ENCODE data around the gene PALM. TPM values are rescaled to one million over a fixed set of nuclear protein-coding genes. Genes with fewer than 3 reads are reported as not detected.
A peak's percentile ranks its signal among the peaks of the same experiment; 100 is the strongest.

Gene PALM
- polyA plus RNA-seq, 1 donor (not counting 4 experiments of a cell fraction or from before 2014, with no cell fraction given), result not detected

GRCh38 chr19:787536-787935 lies 78.8 kb downstream of the PALM start:
- H2AFZ ChIP-seq (ENCODE audit: control insufficient read depth, low read length), result no peak overlapping the region
- no peak overlapping the region for H3K4me3 ChIP-seq (ENCODE audit: control insufficient read depth in 2 of 3, extremely low read depth in 1 of 3, insufficient read depth in 2 of 3, low read depth in 1 of 3, low read length in 3 of 3)
- H4K20me1 ChIP-seq (ENCODE audit: control insufficient read depth, extremely low read depth, insufficient read depth, low read length), result no peaks in the 10 kb centered on the region
- no peak overlapping the region for H3K9ac ChIP-seq (ENCODE audit: control insufficient read depth, extremely low read depth, insufficient read depth, low read length)
- DNase-seq (ENCODE audit: low read depth, low spot score) (no peak), FAIRE-seq (no peak)
- H3K9me3 ChIP-seq (ENCODE audit: control insufficient read depth, low read depth, low read length), result no peaks in the 10 kb centered on the region
- dilution Hi-C loops (cut with MboI; ENCODE audit: extremely low pct_ligation_motif_present, low sequenced_read_pairs), result no loop called here
- peaks cover 25% of the 10 kb centered on the region for H3K4me1 ChIP-seq (ENCODE audit: control insufficient read depth, extremely low read depth, insufficient read depth, low read length)
- no peaks in the 10 kb centered on the region for H3K36me3 ChIP-seq (ENCODE audit: control insufficient read depth in 2 of 2, extremely low read depth in 1 of 2, insufficient read depth in 2 of 2, low read length in 2 of 2)
- H3K4me2 ChIP-seq (ENCODE audit: control insufficient read depth, extremely low read depth, insufficient read depth, low read depth, low read length), result no peak overlapping the region
- H3K79me2 ChIP-seq (ENCODE audit: control insufficient read depth, insufficient read depth, low read length), result peaks cover 8% of the 10 kb centered on the region
- no peak overlapping the region for H3K27ac ChIP-seq (ENCODE audit: control insufficient read depth, insufficient read depth, low read length)
- H3K9me1 ChIP-seq (ENCODE audit: control insufficient read depth, extremely low read depth, insufficient read depth, low read length), result no peaks in the 10 kb centered on the region
- no peaks in the 10 kb centered on the region for H3K27me3 ChIP-seq (ENCODE audit: control insufficient read depth, extremely low read depth, insufficient read depth, low read length)
- TF ChIP-seq EZH2 (IDR thresholded peaks at IDR 0.05; ENCODE audit: low read length), result no peak
- no peak for TF ChIP-seq CTCF (optimal IDR thresholded peaks at IDR 0.05 in 1 of 3, IDR thresholded peaks at IDR 0.05 in 1 of 3, conservative IDR thresholded peaks at IDR 0.05 in 1 of 3; ENCODE audit: extremely low read depth in 1 of 3, insufficient read depth in 2 of 3, low read length in 3 of 3)

GRCh38 chr19:788686-788982 lies 79.9 kb downstream of the PALM start:
- Histone ChIP-seq H3K27me3 (ENCODE audit: control insufficient read depth, extremely low read depth, insufficient read depth, low read length) (no peaks in the 10 kb centered on the region), H3K4me2 (ENCODE audit: control insufficient read depth, extremely low read depth, insufficient read depth, low read depth, low read length) (no peak overlapping the region), H3K9me3 (ENCODE audit: control insufficient read depth, low read depth, low read length) (no peaks in the 10 kb centered on the region), H3K36me3 (ENCODE audit: control insufficient read depth in 2 of 2, extremely low read depth in 1 of 2, insufficient read depth in 2 of 2, low read length in 2 of 2) (no peaks in the 10 kb centered on the region), H3K9ac (ENCODE audit: control insufficient read depth, extremely low read depth, insufficient read depth, low read length) (peak overlapping the region; percentile 47), H2AFZ (ENCODE audit: control insufficient read depth, low read length) (peak overlapping the region; percentile 79), H3K4me1 (ENCODE audit: control insufficient read depth, extremely low read depth, insufficient read depth, low read length) (peaks cover 16% of the 10 kb centered on the region), H3K4me3 (ENCODE audit: control insufficient read depth in 2 of 3, extremely low read depth in 1 of 3, insufficient read depth in 2 of 3, low read depth in 1 of 3, low read length in 3 of 3) (no peak overlapping the region), H3K27ac (ENCODE audit: control insufficient read depth, insufficient read depth, low read length) (peak overlapping the region; percentile 36), H4K20me1 (ENCODE audit: control insufficient read depth, extremely low read depth, insufficient read depth, low read length) (no peaks in the 10 kb centered on the region), H3K79me2 (ENCODE audit: control insufficient read depth, insufficient read depth, low read length) (peaks cover 5% of the 10 kb centered on the region), H3K9me1 (ENCODE audit: control insufficient read depth, extremely low read depth, insufficient read depth, low read length) (no peaks in the 10 kb centered on the region)
- DNase-seq (ENCODE audit: low read depth, low spot score) (no peak), FAIRE-seq (no peak)
- dilution Hi-C loops (cut with MboI; ENCODE audit: extremely low pct_ligation_motif_present, low sequenced_read_pairs), result no loop called here
- TF ChIP-seq EZH2 (IDR thresholded peaks at IDR 0.05; ENCODE audit: low read length) (no peak), CTCF (optimal IDR thresholded peaks at IDR 0.05 in 1 of 3, IDR thresholded peaks at IDR 0.05 in 1 of 3, conservative IDR thresholded peaks at IDR 0.05 in 1 of 3; ENCODE audit: extremely low read depth in 1 of 3, insufficient read depth in 2 of 3, low read length in 3 of 3) (no peak)
